Stimulated activated CD8-positive, alpha-beta memory T cell treated with anti-CD3 and anti-CD28 coated beads, Interleukin-12 subunit alpha, Interleukin-12 subunit beta, amount 100 ng/mL, for 1 hour (primary cell): ENCODE measurements around the gene SEC62.
A peak's percentile ranks its signal among the peaks of the same experiment; 100 is the strongest.

Source experiments
- DNase-seq: peaks from one replicate; pipeline ENCODE4 v3.0.0-alpha.2; 2020; ENCODE audit warnings: low read depth

Gene SEC62

DNA sequence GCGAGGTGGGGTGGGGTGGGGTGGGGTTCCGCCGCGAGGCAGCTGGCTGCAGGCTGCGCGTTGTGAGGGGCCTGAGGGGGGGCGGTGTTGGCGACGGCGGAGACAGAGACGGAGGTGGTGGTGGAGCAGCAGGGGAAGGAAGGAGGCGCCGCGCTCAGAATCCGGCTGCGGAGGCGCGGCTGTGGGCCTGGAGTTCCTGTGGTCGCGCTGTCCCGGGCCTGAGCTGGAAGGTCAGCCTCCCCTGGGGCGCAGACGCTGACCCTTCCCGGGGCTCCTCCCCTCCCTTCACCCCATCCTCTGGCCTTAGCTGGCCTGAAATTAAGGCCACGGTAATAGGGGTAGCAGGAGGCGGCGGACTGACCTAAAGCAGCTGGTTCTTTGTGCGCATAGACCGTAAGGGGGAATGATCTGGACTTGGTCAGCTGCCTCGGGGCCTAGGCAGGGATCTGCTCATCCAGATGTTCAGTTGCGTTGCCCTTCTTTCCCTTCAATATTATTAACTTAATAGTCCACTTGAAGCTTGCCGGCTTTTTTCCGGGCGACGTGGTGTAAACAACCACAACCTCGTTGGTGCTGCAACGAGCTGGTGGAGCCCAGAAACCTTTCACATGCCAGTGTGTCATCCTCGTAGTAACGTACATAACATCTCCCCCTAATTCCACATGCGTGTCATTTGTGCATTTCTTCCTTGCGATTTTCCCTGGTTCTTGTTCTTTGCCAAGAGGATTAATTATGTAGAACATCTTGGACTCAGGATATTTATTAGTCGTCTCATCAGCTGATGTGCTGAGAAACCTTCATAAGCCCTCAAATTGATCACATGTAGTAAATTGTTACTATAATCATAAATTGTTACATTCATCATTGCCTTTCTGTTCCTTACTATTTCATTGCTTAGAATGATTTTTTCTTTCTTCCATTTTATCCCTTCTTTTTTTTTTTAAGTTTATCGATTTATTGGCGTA is 626 bp downstream of the SEC62 start:
- peak; percentile 12 for DNase-seq

DNA sequence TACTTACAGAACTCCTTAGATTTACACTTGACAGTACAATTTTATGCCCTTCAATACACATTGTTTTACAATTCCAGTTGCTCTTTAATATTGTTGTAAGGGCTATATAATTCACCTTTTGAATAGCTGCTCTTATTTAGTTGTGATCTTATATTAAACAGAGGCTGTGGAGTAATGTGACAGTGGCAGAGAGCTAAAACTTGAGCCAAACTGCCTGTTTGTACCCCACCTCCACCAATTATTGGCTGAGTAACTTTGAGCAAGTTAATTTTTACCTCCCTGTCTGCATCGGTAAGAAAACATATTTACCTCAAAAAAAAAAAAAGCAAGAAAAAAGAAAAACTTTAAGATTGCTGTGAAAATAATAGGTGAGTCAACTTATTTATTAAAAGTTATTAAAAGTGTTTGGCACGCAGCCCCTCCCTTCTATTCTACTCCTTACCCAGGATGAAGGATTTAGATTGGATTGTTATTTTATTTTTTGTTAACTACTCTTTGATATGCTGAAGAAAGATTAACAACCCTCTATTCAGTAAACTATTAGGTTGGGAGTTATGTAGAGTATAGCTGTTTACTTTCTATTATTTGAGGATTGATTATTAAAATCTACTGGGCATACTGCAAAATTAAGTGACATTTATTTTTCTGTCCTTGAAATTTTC is 1.7 kb downstream of the SEC62 start:
- DNase-seq = no peak

DNA sequence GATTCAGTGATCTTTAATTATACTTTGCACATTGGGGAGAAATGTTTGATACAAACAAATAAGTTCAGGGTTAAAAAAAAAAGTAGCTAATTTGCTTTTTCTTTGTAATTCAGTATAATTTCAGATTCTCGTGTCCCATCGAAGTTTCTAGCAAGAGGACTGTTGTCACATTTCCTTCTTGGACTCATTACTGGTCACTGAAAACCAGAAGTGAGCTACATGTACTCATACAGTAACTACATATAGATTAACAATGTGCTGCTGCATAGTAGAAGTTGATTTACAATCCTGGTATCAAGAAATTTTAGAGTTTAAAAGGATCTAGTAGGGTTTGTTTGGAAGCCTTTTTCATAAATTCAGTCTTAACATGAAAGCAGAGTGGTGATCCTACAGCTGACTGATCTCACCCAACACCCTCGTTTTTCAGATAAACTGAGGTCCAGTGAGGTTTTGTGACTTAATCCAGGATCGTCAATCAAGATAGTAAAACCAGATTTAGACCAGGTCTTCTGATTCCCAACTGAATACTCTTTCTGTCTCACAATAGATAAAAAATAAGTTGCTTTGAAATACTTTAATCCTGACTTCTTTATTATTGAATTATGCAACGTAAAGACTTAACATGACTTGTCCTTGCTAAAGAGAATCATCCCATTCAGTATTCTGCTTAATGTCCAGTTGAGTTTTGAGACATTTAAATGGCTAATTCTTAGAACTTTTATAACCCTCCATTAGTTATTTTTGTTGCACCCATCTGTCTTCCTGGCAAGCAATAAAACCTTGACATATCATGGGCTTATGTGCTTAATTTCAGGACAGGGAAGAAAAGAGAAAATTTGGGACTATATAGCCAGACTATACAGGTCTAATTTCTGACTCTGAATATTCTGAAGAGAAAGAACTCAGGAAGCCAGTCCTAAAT is 2.8 kb downstream of the SEC62 start:
- DNase-seq = no peak

DNA sequence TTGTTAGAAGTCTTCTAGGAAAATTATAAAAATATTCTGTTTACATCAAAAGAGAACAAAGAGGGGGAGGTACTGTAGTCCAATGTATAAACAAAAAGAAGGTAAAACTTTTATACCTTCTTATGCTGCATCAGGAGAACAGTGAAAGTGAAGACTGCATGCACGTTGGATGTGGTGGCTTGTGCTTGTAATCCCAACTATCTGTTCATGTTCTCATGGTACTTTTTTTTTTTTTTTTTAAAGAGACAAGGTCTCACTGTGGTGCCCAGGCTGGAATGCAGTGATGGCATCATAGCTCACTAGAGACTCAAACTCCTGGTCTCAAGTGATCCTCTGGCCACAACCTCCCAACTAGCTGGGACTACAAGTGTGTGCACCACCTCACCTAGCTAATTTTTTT is 4.2 kb downstream of the SEC62 start:
- no peak for DNase-seq

DNA sequence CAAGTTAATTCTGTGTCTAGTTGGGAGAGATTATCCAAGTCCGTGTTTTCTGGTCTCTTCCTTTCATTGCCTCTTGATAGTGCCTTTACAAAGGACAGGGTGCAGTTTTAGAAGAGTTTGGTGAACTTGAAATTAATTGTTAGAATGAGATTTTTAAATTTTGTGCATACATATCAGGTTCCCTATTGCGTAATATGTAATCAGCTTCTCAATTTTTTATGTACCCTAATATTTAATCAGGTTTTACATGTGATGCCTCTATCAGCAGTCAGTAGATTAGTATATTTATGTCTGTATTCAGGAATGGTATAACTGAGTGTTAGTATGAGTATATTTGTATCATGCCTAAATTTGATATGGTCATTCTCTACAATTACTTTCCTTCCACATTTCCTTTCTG is 4.9 kb downstream of the SEC62 start:
- no peak for DNase-seq

DNA sequence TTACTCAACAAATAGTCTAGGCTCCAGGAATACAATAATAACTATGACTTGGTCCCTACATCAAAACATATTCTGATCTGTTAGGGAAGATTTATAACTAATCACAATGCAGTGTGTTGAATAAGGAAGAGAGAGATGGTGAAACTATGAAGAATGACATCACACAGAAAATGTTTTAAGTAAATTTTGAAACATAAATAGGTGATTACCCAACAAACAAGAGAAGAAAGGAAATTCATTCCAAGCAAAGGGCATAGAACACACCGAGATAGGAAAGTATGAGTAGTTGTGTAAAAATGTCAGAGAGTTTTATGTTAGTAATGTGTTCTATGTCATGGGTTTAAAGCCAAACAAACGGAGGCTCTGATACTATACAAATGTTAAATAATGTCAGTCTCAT is 13.4 kb downstream of the SEC62 start:
- DNase-seq = no peak

DNA sequence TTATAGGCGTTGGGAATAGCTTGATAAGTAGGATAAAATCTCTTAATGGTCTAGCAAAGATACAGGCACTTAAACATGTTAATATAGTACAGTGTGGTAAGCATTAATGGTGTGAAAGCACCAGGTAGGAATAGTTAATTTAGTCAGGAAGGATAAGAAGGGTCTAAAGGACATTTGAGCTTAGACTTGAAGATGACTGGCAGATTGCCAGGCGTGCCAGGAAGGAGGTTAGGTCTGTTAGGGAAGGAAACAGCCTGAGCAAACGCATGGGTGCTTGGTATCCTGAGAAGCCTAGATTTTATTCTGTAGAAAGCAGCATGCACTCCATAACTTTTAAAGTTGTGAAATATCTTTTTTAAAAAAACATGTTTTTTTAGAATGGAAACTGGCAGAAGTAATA is 17.7 kb downstream of the SEC62 start:
- DNase-seq = no peak

DNA sequence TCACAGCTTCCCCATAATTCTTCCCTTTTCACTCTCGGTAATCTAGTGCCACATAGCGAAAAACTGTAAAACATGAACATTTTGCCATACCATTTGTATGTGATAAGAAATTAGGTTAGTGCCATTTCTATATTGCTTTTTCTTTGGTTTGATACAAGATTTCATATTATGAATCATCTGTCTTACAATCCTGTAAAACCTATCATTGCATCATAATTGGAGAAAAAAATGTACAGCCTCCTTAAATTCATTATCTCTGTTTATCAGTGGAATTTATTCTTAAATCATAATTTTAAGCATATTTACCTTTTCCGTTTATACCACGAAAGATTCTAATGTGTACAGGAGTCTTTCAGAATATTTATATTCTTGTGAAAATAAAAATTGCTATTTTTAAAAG is 23.8 kb downstream of the SEC62 start:
- DNase-seq = no peak

DNA sequence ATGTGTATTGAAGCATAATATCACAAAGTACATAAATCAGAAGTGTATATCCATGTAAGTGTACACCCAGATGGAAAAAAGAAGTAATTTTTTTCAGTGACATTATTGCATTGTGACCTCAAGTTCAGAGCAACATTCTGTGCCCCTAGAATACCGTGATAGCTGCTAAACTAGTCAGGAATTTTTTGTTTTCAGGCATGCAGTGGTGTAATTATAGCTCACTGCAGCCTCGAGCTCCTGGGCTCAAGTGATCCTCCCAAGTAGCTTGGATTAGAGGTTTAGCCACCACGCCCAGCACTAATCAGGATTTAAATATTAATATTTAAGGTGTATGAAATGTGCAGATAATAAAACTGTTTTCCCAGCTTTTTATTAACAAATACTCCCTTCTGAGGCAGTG is 25.5 kb downstream of the SEC62 start:
- no peak for DNase-seq

DNA sequence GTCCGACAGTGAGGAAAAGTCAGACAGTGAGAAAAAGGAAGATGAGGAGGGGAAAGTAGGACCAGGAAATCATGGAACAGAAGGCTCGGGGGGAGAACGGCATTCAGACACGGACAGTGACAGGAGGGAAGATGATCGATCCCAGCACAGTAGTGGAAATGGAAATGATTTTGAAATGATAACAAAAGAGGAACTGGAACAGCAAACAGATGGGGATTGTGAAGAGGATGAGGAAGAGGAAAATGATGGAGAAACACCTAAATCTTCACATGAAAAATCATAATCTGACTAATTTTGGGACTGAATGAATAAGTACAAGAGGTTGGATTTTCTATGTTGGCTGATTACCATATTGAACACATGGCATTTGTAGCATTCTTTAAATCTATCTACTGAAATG is 26.2 kb downstream of the SEC62 start:
- no peak for DNase-seq

DNA sequence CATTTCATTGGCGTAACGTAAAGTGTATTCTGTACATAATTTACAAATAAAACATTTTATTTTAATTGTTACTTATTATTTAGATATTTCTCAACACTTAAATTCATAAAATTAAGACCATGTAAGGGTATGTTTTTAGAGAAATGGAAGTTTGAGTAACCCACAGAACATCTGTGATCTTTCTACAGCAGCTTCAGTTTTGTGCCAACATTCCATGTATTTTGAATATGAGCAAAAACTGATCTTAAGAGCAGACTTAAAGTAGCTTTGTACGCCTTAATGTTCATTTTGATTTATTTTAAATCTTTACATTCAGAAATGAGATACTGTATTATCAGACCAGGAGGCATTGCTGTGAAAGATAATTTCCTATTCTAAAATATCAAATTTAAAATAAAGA is 27.2 kb downstream of the SEC62 start:
- no peak for DNase-seq

DNA sequence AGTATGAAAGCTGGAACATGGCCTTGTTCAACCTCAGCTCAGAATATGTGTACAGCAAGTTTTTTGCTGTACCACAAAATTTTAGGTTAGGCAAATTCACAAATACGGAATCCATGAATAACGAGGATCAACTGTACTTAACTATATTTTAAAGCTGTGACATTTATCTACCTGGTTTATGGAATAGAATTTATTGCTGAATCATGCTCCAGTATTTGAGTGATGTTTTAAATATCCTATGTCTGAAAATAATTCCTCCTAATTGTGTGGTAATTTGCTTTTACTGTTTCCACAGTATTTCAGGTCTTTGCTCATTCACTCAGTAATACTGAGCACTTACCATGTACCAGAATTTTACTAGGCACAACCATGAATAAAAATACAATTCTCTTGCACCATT is 29.5 kb downstream of the SEC62 start:
- no peak for DNase-seq

DNA sequence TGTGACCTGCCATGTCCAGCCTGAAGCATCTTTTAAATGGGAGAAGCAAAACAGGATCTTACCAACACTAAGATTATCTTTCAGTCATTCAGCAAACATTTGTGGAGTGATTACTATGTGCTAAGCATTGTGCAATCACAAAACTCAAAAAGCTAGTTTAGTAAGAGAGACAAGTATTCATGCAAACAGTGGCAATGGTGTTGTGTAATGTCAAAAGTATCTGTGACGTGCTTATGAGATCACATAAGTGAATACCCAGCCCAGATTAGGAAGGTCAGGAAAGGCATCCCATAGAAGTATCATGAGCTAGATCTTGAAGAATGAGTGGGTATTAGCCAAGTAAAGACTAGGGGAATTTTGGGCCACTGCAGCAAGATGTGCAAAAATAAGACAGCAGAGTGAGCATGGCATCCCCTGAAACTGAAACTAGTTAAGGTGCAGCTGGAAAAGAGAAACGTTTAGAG is 32.1 kb downstream of the SEC62 start:
- DNase-seq = no peak

DNA sequence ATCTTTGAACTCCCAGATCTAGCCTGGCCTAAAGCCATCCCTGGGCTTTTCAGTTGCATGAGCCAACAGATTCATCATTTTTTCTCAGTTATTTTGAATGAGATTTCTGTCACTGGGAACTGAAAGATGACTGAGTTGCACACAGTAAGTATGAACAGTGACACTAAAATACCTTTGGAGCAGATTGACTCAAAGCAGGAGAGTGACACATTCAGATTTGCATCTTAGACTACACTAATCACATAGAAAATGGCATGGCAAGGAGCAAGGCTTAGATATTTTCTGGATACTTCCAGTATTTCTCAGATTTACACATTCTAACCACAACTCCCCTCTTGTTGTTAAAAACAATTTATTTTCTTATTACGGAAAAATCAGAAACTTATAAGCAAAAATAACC is 32.8 kb downstream of the SEC62 start:
- no peak for DNase-seq

DNA sequence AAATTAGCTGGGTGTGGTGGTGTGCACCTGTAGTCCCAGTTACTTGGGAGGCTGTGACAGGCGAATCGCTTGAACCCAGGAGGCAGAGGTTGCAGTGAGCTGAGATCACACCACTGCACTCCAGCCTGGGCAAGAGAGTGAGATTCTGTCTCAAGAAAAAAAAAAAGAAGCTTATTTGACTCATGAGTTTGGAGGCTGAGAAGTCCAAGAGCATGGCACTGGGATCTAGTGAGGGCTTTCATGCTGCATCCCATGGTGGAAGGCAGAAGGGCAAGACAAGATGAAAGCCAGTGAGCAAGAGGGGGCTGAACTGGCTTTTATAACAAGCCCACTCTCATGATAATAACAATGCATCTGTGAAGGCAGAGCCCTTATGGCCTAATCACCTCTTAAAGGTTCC is 33.4 kb downstream of the SEC62 start:
- DNase-seq = no peak

DNA sequence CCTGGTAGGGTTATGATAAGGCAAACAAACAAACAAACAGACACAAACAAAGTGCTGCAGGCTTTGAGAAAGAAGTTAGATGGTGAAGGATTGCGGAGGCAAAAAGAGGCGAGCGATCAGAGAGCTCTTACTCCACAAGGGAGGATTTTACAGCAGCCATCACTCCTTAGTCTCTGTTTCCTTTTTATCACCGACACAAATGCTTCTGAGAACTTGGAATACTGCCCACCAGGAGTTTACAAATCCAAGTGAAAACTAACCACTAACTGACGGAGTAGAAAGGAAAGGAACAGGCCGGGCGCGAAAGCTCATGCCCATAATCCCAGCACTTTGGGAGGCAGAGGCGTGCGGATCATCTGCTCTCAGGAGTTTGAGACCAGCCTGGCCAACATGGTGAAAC is 35.6 kb downstream of the SEC62 start:
- DNase-seq = no peak

DNA sequence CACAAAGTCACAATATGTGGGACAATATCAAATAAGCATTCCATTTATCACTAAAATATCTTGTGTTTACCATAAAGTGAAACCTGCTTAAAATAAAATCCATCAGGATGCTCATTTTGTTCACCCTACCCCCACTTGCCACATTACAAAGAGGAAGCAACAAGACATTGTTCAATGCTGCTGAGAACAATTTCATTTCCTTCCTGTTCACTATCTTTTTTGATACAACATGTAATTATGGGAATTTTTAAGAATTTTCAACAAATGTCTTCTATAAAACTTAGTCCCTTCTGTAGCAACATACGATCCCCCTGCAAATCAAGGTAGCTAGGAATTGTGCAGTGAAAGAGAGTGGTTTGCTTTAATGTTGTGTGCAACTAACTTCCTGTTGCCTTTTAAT is 36.3 kb downstream of the SEC62 start:
- DNase-seq = no peak

DNA sequence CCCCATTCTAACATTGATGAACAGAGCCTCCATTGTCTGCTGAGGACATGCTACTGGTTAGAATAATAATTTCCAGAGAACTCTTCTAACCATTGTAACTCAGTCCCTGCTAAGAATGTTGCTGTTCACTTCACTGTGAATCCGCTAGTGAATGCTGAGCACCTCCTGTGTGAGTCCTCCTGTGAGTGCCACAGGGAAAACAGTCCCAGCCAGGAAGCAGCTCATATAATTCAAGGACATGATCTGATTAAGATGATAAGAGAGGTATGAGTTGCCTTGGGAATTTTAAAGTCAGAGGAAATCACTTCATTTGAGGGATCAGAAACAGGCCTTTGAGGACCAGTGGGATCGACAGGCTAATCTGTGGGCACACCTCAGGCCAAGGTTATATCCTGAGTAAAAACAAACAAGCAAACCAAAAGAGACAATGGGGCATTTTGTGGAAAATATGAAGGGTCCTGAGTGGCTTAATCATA is 37.3 kb downstream of the SEC62 start:
- DNase-seq = no peak

DNA sequence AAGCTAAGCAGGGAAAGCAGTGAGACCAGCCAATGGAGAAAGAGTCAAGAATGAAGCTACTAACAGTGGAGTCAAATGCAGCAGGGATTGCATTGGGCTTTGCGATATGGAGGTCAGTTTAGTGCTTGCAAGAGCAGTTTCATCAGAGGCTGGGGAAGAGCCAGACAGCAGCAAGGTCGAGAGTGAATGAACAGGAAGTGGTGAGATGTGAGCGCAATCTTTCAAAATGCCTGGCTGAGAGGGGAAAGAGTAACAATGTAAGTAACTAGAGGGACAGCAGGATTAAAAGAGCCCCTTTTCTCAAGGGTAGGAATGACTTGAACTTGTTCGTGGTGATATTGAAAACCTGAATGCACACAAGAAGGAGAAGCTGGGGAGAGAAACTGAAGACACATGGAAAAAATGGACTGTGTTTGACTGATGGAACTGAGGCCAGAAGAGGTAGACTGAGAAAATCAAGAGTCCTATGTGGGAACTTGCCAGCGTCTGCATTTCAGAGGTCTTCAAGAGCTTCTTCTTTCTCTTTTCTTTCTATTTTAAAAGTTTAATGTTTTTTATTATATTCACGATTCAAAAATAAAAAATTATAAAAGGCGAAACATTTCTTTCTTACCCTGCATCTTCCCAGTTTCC is 40.5 kb downstream of the SEC62 start:
- DNase-seq = peak; percentile 6

DNA sequence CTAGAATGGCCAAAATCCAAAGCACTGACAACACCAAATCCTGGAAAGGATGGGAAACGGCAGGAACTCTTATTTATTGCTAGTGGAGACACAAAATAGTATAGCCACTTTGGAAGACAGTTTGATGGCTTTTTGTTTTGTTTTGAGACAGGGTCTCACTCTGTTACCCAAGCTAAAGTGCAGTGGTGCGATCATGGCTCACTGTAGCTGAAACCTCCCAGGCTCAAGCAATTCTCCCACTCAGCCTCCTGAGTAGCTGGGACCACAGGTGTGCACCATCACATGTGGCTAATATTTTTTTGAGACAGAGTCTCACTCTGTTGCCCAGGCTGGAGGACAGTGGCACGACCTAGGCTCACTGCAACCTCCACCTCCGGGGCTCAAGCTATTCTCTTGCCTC is 43.9 kb downstream of the SEC62 start:
- DNase-seq = no peak

DNA sequence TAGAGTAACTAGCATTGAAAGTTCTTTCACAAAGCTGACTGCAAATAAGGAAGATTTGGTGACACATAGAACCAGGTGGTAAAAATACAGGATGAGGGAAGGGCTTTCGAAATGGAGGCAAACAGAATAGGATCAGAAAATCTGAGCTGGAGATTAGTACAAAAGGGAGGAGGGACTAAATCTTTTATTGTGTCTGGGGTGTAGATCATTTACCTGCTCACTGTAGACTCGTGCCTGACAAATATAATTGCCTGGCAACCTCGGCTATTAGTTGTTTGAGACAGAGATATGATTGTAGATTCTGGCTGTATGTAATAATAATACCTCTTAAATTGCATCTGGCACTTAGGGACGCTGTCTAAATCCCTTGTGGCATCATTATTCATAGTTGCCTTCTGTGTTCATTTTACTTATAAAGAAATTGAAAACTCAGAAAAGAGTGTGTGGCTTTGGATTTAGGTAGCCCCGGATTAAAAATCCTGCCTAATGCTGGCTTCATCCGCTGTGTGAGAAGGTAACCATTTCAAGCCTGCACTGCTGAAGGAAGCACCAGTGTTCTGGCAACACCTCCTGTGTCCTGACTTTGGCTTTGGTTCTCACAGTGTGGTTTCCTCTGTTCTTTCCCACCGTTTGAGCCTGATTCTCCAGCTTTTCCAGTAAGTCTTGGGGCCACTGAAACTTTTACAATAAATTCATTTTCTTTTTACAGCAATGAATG is 46.2 kb downstream of the SEC62 start:
- DNase-seq = no peak
